Measurements from ENCODE around the gene TMEM245.
"Not testable (repeated sequence)": the region's sequence is repeated elsewhere in the genome, so short reads cannot be mapped to it uniquely, and the experiment has no call there.

Gene TMEM245

DNA sequence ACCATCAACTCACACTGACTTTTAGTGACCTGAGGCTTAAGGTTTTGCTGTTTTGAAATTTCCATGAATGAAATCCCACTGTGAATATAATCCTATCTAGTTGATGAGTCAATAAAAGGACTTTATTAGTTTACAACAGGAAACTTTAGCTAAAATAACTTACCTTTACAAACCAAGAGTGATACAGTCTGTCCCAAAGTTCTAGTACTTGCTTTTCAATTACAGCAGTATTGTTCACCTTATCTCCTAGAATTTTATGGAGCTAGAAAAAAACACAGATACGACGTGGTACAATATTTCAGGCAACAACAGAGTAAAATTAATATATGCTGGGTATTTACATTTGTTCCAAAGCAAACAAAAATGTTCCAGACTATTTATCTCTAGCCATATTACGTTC is 59.6 kb downstream of the TMEM245 start:
- peaks cover 6% of the 10 kb centered on the region for H3K36me3 ChIP-seq (ENCODE audit: control insufficient read depth, insufficient read depth, low read length)
- no peaks in the 10 kb centered on the region for H3K27me3 ChIP-seq (replicated peaks; ENCODE audit: control insufficient read depth, insufficient read depth, low read length)
- no peak for DNase-seq (ENCODE audit: extremely low read depth, insufficient read length)
- H3K4me3 ChIP-seq (replicated peaks; ENCODE audit: low read depth, low read length) = no peak overlapping the region
- TF ChIP-seq, protein P1, sequence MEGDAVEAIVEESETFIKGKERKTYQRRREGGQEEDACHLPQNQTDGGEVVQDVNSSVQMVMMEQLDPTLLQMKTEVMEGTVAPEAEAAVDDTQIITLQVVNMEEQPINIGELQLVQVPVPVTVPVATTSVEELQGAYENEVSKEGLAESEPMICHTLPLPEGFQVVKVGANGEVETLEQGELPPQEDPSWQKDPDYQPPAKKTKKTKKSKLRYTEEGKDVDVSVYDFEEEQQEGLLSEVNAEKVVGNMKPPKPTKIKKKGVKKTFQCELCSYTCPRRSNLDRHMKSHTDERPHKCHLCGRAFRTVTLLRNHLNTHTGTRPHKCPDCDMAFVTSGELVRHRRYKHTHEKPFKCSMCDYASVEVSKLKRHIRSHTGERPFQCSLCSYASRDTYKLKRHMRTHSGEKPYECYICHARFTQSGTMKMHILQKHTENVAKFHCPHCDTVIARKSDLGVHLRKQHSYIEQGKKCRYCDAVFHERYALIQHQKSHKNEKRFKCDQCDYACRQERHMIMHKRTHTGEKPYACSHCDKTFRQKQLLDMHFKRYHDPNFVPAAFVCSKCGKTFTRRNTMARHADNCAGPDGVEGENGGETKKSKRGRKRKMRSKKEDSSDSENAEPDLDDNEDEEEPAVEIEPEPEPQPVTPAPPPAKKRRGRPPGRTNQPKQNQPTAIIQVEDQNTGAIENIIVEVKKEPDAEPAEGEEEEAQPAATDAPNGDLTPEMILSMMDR (IDR thresholded peaks at IDR 0.05; ENCODE audit: insufficient read depth, low read length, poor library complexity, severe bottlenecking) = no peak

DNA sequence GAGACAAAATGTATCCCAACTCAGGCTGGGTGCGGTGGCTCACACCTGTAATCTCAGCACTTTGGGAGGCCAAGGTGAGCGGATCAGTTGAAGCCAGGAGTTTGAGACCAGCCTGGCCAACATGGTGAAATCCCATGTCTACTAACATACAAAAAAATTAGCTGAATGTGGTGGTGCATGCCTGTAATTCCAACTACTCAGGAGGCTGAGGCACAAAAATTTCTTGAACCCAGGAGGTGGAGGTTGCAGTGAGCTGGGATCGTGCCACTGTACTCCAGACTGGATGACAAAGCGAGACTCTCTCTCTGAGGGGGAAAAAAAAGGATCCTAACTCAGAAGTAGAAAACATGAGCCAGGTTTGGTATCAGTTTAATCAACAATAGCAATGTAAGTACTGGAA is 66.6 kb downstream of the TMEM245 start:
- not testable (repeated sequence) for H3K36me3 ChIP-seq (ENCODE audit: control insufficient read depth, insufficient read depth, low read length); H3K27me3 ChIP-seq (replicated peaks; ENCODE audit: control insufficient read depth, insufficient read depth, low read length); DNase-seq (ENCODE audit: extremely low read depth, insufficient read length); H3K4me3 ChIP-seq (replicated peaks; ENCODE audit: low read depth, low read length)

DNA sequence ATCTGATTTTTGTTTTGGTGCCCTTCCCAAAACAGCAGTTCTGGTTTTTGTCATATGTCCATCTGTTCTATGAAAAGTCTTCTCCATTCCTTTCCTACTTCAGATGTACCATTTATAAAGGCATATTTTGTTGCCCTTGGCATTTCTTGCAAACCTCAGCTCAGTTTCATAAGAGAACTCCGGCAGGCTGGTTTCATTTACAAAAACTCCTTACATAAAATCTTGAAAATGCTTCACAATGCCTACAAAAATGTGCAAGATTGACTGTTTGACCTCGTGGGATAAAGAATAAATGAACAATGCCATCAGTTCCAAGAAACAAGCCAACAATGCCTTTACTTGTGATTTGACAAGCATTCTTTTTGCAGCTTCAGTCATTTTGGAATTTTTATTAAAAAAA is 67.3 kb downstream of the TMEM245 start:
- DNase-seq (ENCODE audit: extremely low read depth, insufficient read length) = no peak
- Histone ChIP-seq H3K27me3 (replicated peaks; ENCODE audit: control insufficient read depth, insufficient read depth, low read length) (no peaks in the 10 kb centered on the region), H3K4me3 (replicated peaks; ENCODE audit: low read depth, low read length) (no peak overlapping the region), H3K36me3 (ENCODE audit: control insufficient read depth, insufficient read depth, low read length) (peaks cover 8% of the 10 kb centered on the region)
- TF ChIP-seq, protein P1 (IDR thresholded peaks at IDR 0.05; ENCODE audit: insufficient read depth, low read length, poor library complexity, severe bottlenecking) = no peak

DNA sequence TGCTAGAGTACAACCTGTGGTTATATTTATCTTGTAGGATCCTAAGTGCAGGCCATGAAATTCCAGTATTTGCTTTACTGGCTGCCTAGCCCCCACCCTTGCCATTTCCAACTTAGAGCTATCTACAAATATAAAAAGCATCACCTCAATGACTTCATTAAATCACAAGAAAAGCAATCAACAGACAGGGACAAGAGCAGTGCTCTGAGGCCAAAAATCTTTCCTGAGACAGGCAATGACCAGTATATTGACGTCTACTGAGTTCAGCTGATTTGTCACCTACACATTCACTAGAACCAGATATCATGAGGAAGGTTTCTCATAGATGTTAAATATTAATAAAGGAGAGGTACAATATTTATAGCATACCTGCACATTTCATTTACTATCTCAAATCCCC is 68.0 kb downstream of the TMEM245 start:
- Histone ChIP-seq H3K4me3 (replicated peaks; ENCODE audit: low read depth, low read length) (no peak overlapping the region), H3K27me3 (replicated peaks; ENCODE audit: control insufficient read depth, insufficient read depth, low read length) (no peaks in the 10 kb centered on the region), H3K36me3 (ENCODE audit: control insufficient read depth, insufficient read depth, low read length) (peaks cover 7% of the 10 kb centered on the region)
- no peak for DNase-seq (ENCODE audit: extremely low read depth, insufficient read length)
- TF ChIP-seq, protein P1 (IDR thresholded peaks at IDR 0.05; ENCODE audit: insufficient read depth, low read length, poor library complexity, severe bottlenecking) = no peak

DNA sequence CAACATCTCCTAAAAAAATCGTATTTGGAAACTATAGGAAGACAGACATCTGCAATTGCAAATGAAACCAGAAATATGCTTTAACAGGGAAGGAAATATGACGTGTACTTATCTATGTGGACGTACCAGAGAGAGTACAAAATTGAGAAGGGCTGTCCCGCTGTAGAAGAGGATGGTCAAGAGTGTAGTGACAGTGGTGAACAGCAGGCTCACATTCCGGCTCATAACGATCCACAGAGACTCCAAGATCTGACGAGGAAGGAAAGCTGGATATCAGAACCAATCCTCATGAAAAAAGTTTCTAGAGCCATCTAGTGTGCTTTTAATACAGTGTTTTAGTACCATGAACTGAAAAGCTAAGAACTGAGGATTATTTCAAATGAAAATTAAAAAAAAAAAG is 69.3 kb downstream of the TMEM245 start:
- no peak for DNase-seq (ENCODE audit: extremely low read depth, insufficient read length)
- H3K4me3 ChIP-seq (replicated peaks; ENCODE audit: low read depth, low read length) = no peak overlapping the region
- peaks cover 8% of the 10 kb centered on the region for H3K36me3 ChIP-seq (ENCODE audit: control insufficient read depth, insufficient read depth, low read length)
- TF ChIP-seq, protein P1 (IDR thresholded peaks at IDR 0.05; ENCODE audit: insufficient read depth, low read length, poor library complexity, severe bottlenecking) = no peak
- no peaks in the 10 kb centered on the region for H3K27me3 ChIP-seq (replicated peaks; ENCODE audit: control insufficient read depth, insufficient read depth, low read length)

DNA sequence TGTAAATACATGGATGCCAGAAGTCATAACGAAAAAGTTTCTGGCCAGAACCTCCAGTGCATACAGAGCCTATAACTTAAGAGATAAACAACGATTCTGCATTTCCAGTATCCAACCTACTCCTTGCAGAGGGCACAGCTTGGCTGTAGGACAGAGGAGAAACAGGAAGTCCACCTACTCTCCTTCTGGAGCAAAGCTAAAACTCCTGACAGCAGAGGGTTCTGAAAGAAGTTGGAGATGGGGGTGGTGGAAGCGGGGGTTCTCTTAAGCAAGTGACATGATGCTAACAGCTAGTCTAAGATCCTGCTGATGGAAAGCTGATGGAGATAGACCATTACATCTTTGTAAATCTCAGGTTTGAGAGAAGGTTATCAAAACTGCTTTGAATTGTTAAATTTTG is 70.9 kb downstream of the TMEM245 start:
- DNase-seq (ENCODE audit: extremely low read depth, insufficient read length) = no peak
- Histone ChIP-seq H3K4me3 (replicated peaks; ENCODE audit: low read depth, low read length) (no peak overlapping the region), H3K27me3 (replicated peaks; ENCODE audit: control insufficient read depth, insufficient read depth, low read length) (no peaks in the 10 kb centered on the region), H3K36me3 (ENCODE audit: control insufficient read depth, insufficient read depth, low read length) (peaks cover 8% of the 10 kb centered on the region)
- TF ChIP-seq, protein P1 (IDR thresholded peaks at IDR 0.05; ENCODE audit: insufficient read depth, low read length, poor library complexity, severe bottlenecking) = no peak
